ENCODE measurements around the gene CTNND1. TPM values are rescaled to one million over a fixed set of nuclear protein-coding genes. Genes with fewer than 3 reads are reported as not detected.

CTNND1 gene
- total RNA-seq, 1 experiment from 2014 or later: 225 TPM

- Histone ChIP-seq H3K36me3 (ENCODE audit: control insufficient read depth, insufficient read depth, low read length) (no peaks in the 10 kb centered on the region), H3K4me1 (peaks cover 65% of the 10 kb centered on the region), H3K27me3 (replicated peaks; ENCODE audit: control insufficient read depth, insufficient read depth, low read length) (no peaks in the 10 kb centered on the region), H3K4me3 (ENCODE audit: low read depth, low read length) (no peak overlapping the region), H3K9me3 (no peaks in the 10 kb centered on the region)
- no peaks in the 10 kb centered on the region for H3K9me3 Mint-ChIP-seq (ENCODE audit: unreplicated experiment)
- intact Hi-C loops (cut with micrococcal nuclease; ENCODE audit: unreplicated experiment): no loop called here
- H3K27ac Mint-ChIP-seq (ENCODE audit: unreplicated experiment): peak overlapping the region; percentile 3
- no peak for DNase-seq
- TF ChIP-seq CTCF (IDR thresholded peaks at IDR 0.05; ENCODE audit: insufficient read depth in 1 of 2, low read depth in 1 of 2, low read length in 1 of 2, severe bottlenecking in 1 of 2, unreplicated experiment in 1 of 2): no peak
- ChIA-PET CTCF (interaction anchor here (0.7 kb wide), 1 partner anchor 29 kb away, joined by 4 read pairs; no protein-coding TSS in a partner anchor), POLR2A (no interaction called here)
- H3K27me3 Mint-ChIP-seq (ENCODE audit: insufficient read depth, unreplicated experiment): no peaks in the 10 kb centered on the region
- no TSS peak for BruUV-seq (replicated peaks)
- H3K4me3 Mint-ChIP-seq (ENCODE audit: unreplicated experiment): no peak overlapping the region
- H3K36me3 Mint-ChIP-seq (ENCODE audit: insufficient read depth, unreplicated experiment): peaks cover 25% of the 10 kb centered on the region
- H3K4me1 Mint-ChIP-seq (ENCODE audit: low read depth, unreplicated experiment): peaks cover 52% of the 10 kb centered on the region
These were observed 9.8 kb downstream of the CTNND1 start for GRCh38 chr11:57771365-57771764.

GRCh38 chr11:57772562-57772961 lies 11.0 kb downstream of the CTNND1 start:
- Histone ChIP-seq H3K9me3 (no peaks in the 10 kb centered on the region), H3K4me1 (peaks cover 71% of the 10 kb centered on the region), H3K4me3 (ENCODE audit: low read depth, low read length) (no peak overlapping the region), H3K27me3 (replicated peaks; ENCODE audit: control insufficient read depth, insufficient read depth, low read length) (no peaks in the 10 kb centered on the region), H3K36me3 (ENCODE audit: control insufficient read depth, insufficient read depth, low read length) (no peaks in the 10 kb centered on the region)
- no peak for DNase-seq
- POLR2A ChIA-PET: no interaction called here
- Mint-ChIP-seq H3K27me3 (ENCODE audit: insufficient read depth, unreplicated experiment) (no peaks in the 10 kb centered on the region), H3K4me3 (ENCODE audit: unreplicated experiment) (no peak overlapping the region), H3K9me3 (ENCODE audit: unreplicated experiment) (no peaks in the 10 kb centered on the region), H3K36me3 (ENCODE audit: insufficient read depth, unreplicated experiment) (peaks cover 30% of the 10 kb centered on the region), H3K4me1 (ENCODE audit: low read depth, unreplicated experiment) (peaks cover 59% of the 10 kb centered on the region), H3K27ac (ENCODE audit: unreplicated experiment) (peak overlapping the region; percentile 0)
- intact Hi-C loops (cut with micrococcal nuclease; ENCODE audit: unreplicated experiment): no loop called here
- CTCF ChIA-PET: interaction anchor here (0.6 kb wide), 1 partner anchor 9 kb away, joined by 4 read pairs; no protein-coding TSS in a partner anchor
- BruUV-seq (replicated peaks): no TSS peak
- TF ChIP-seq CTCF (IDR thresholded peaks at IDR 0.05; ENCODE audit: insufficient read depth in 1 of 2, low read depth in 1 of 2, low read length in 1 of 2, severe bottlenecking in 1 of 2, unreplicated experiment in 1 of 2): no peak

GRCh38 chr11:57773026-57773598 lies 11.5 kb downstream of the CTNND1 start:
- no peak for TF ChIP-seq CTCF (IDR thresholded peaks at IDR 0.05; ENCODE audit: insufficient read depth in 1 of 2, low read depth in 1 of 2, low read length in 1 of 2, severe bottlenecking in 1 of 2, unreplicated experiment in 1 of 2)
- ChIA-PET CTCF (interaction anchor here (0.6 kb wide), 2 partner anchors 280 to 928 kb away, joined by 3 to 5 read pairs; no protein-coding TSS in a partner anchor), POLR2A (no interaction called here)
- Histone ChIP-seq H3K9me3 (no peaks in the 10 kb centered on the region), H3K4me1 (peaks cover 76% of the 10 kb centered on the region), H3K27me3 (replicated peaks; ENCODE audit: control insufficient read depth, insufficient read depth, low read length) (no peaks in the 10 kb centered on the region), H3K36me3 (ENCODE audit: control insufficient read depth, insufficient read depth, low read length) (no peaks in the 10 kb centered on the region), H3K4me3 (ENCODE audit: low read depth, low read length) (no peak overlapping the region)
- H3K36me3 Mint-ChIP-seq (ENCODE audit: insufficient read depth, unreplicated experiment): peaks cover 30% of the 10 kb centered on the region
- DNase-seq: no peak
- no peak overlapping the region for H3K27ac Mint-ChIP-seq (ENCODE audit: unreplicated experiment)
- H3K27me3 Mint-ChIP-seq (ENCODE audit: insufficient read depth, unreplicated experiment): no peaks in the 10 kb centered on the region
- H3K4me1 Mint-ChIP-seq (ENCODE audit: low read depth, unreplicated experiment): peaks cover 63% of the 10 kb centered on the region
- BruUV-seq (replicated peaks): TSS peak; percentile 6
- intact Hi-C loops (cut with micrococcal nuclease; ENCODE audit: unreplicated experiment): no loop called here
- no peak overlapping the region for H3K4me3 Mint-ChIP-seq (ENCODE audit: unreplicated experiment)
- H3K9me3 Mint-ChIP-seq (ENCODE audit: unreplicated experiment): no peaks in the 10 kb centered on the region
